ENCODE results near the gene RAB8B.

DNA sequence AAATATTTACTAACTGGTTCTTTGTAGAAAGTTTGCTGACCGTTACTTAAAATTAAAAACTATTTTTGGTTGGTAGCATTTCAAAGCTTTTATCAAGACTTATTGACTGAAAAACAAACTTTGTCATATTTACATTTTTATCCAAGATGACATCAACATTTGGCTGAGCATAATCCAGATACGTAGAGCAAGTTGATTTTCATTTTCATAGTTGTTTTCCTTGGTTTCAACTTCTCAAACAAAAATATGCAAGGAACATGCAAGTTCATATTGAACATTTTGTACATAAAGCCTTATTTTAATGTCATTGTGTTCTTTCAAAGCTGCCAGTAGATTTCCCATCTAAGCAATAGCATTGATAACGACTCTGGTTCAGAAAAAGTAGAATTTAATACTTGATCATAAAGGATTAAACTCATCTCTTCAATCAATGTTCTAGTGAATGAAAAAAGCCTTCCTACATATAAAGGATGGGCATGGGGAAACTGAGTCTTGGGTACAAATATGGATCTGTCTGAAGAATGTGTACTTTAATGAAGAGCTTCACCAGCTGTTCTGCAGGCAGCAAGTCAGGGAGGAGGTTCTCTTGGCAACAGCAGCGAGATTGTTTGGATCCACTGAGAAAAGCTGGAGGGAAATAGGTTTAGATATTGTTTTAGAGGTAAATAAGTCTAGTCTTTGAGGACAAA lies 5.6 kb downstream of the RAB8B start:
- TF ChIP-seq, protein P1, sequence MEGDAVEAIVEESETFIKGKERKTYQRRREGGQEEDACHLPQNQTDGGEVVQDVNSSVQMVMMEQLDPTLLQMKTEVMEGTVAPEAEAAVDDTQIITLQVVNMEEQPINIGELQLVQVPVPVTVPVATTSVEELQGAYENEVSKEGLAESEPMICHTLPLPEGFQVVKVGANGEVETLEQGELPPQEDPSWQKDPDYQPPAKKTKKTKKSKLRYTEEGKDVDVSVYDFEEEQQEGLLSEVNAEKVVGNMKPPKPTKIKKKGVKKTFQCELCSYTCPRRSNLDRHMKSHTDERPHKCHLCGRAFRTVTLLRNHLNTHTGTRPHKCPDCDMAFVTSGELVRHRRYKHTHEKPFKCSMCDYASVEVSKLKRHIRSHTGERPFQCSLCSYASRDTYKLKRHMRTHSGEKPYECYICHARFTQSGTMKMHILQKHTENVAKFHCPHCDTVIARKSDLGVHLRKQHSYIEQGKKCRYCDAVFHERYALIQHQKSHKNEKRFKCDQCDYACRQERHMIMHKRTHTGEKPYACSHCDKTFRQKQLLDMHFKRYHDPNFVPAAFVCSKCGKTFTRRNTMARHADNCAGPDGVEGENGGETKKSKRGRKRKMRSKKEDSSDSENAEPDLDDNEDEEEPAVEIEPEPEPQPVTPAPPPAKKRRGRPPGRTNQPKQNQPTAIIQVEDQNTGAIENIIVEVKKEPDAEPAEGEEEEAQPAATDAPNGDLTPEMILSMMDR (IDR thresholded peaks at IDR 0.05), result no peak
- TF ChIP-seq POLR2A (IDR thresholded peaks at IDR 0.05) (no peak), EP300 (IDR thresholded peaks at IDR 0.05) (no peak), POLR2AphosphoS5 (IDR thresholded peaks at IDR 0.05) (no peak)

Measured in suprapubic skin (tissue), 4 donors.